A549 (cell line): Measurements from ENCODE around the gene CACNA1H. TPM values are rescaled to one million over a fixed set of nuclear protein-coding genes. Genes with fewer than 3 reads are reported as not detected.

ENCODE experiments used
- ATAC-seq, 2 experiments: fragments of 200-7000 bp in 1 of 2; fragments of >200 bp in 1 of 2; cut with Nextera tagmentation in 1 of 2; cut with Tn5 transposase in 1 of 2; 3 replicates each; pipeline versions ENCODE4 v1.8.0 to v1.9.1; 2018 to 2020; ENCODE audit warnings: mild to moderate bottlenecking in 1 of 2, moderate library complexity in 1 of 2
- CTCF ChIA-PET: fragments of 300-600 bp; sonication (Branson Sonifier 250); formaldehyde crosslinking; extraction: SDS; loops from one replicate; lab custom pipeline; 2021; ENCODE audit warnings: antibody characterized with exemption, inconsistent platforms; lab: Yijun Ruan, JAX
- POLR2A ChIA-PET: fragments of 350-600 bp; formaldehyde crosslinking; extraction: SDS; loops from one replicate; lab custom pipeline; 2021; ENCODE audit warnings: antibody characterized with exemption, inconsistent platforms; lab: Yijun Ruan, JAX
- DNase-seq, 2 experiments: peaks; one replicate each; pipeline versions ENCODE4 v3.0.0 to v3.0.0-alpha.2; 2011 to 2016; ENCODE audit warnings: low read depth in 1 of 2, low spot score in 1 of 2
- FAIRE-seq: peaks from 2 replicates; lab custom pipeline; 2011; peaks lifted over from hg19 to GRCh38; lab: Jason Lieb, UNC
- H3K27ac ChIP-seq, 2 experiments: fragments of >200 bp; sonication (Bioruptor Twin); formaldehyde crosslinking; 3 replicates each; pipeline ENCODE4 v1.5.1; 2016 to 2017
- H3K4me1 ChIP-seq: fragments of >200 bp; sonication (Bioruptor Twin); formaldehyde crosslinking; 3 replicates; pipeline ENCODE4 v1.6.1; 2016
- H3K4me2 ChIP-seq: fragments of >200 bp; sonication (Bioruptor Twin); formaldehyde crosslinking; 3 replicates; pipeline ENCODE4 v1.6.1; 2016
- H3K4me3 ChIP-seq: fragments of >200 bp; sonication (Bioruptor Twin); formaldehyde crosslinking; 3 replicates; pipeline ENCODE4 v1.5.1; 2016
- H3K9me3 ChIP-seq: fragments of >200 bp; sonication (Bioruptor Twin); formaldehyde crosslinking; 3 replicates; pipeline ENCODE4 v1.6.1; 2016
- CBX2 ChIP-seq: fragments of 200-600 bp; sonication (generic); IDR thresholded peaks from 2 replicates; pipeline ENCODE4 v1.6.1; 2016; ENCODE audit warnings: low read depth, mild to moderate bottlenecking, borderline replicate concordance
- CBX8 ChIP-seq: fragments of 200-600 bp; sonication (generic); IDR thresholded peaks from 2 replicates; pipeline ENCODE4 v1.6.1; 2016
- CHD2 ChIP-seq: fragments of 150-350 bp; IDR thresholded peaks from 2 replicates; pipeline ENCODE4 v1.6.1; 2014; ENCODE audit warnings: low read length; ENCODE audit not compliant: partially characterized antibody
- CHD4 ChIP-seq: fragments of 200-600 bp; sonication (generic); IDR thresholded peaks from 2 replicates; pipeline ENCODE4 v1.6.1; 2016; ENCODE audit warnings: antibody characterized with exemption, mild to moderate bottlenecking, borderline replicate concordance
- E2F6 ChIP-seq: IDR thresholded peaks from 2 replicates; pipeline ENCODE4 v1.6.1; 2012; ENCODE audit warnings: low read depth, borderline replicate concordance
- EHF ChIP-seq: fragments of 250-450 bp; sonication (Bioruptor Pico); IDR thresholded peaks from 2 replicates; pipeline ENCODE4 v1.5.0; 2020; ENCODE audit warnings: mild to moderate bottlenecking
- EHMT2 ChIP-seq: fragments of 200-600 bp; sonication (generic); IDR thresholded peaks from 2 replicates; pipeline ENCODE4 v1.6.1; 2016; ENCODE audit warnings: antibody characterized with exemption, low read depth, mild to moderate bottlenecking, moderate library complexity
- FOSB ChIP-seq: fragments of 250-450 bp; sonication (Bioruptor Pico); IDR thresholded peaks from 2 replicates; pipeline ENCODE4 v1.5.0; 2020; ENCODE audit warnings: mild to moderate bottlenecking, moderate library complexity
- FOSL2 ChIP-seq, 2 experiments: fragments of 450-650 bp in 1 of 2; fragments of >200 bp in 1 of 2; sonication (Bioruptor Twin) in 1 of 2; formaldehyde crosslinking; IDR thresholded peaks; 2 replicates each; pipeline versions ENCODE4 v1.5.0 to v1.6.1; 2016 to 2020; ENCODE audit warnings: mild to moderate bottlenecking in 1 of 2, moderate library complexity in 1 of 2
- HEYL ChIP-seq: fragments of 250-450 bp; sonication (Bioruptor Pico); IDR thresholded peaks from 2 replicates; pipeline ENCODE4 v1.8.0; 2021; ENCODE audit warnings: mild to moderate bottlenecking, moderate library complexity
- JUN ChIP-seq, 2 experiments: fragments of >200 bp; sonication (Bioruptor Twin); formaldehyde crosslinking; IDR thresholded peaks; 2 replicates in 1 of 2; 3 replicates in 1 of 2; pipeline ENCODE4 v1.6.1; 2016 to 2017
- KDM5A ChIP-seq: fragments of 200-600 bp; sonication (generic); IDR thresholded peaks from 2 replicates; pipeline ENCODE4 v1.6.1; 2016; ENCODE audit warnings: antibody characterized with exemption, mild to moderate bottlenecking
- MAFK ChIP-seq: fragments of 450-650 bp; IDR thresholded peaks from 2 replicates; pipeline ENCODE4 v1.6.1; 2014; ENCODE audit not compliant: partially characterized antibody
- MAZ ChIP-seq: fragments of 150-350 bp; IDR thresholded peaks from 2 replicates; pipeline ENCODE4 v1.6.1; 2014; ENCODE audit warnings: antibody characterized with exemption, low read depth, low read length, borderline replicate concordance
- NFE2L2 ChIP-seq: fragments of 150-350 bp; conservative IDR thresholded peaks from 2 replicates; pipeline ENCODE4 v1.6.1; 2014; ENCODE audit warnings: low read length
- POLR2A ChIP-seq: IDR thresholded peaks from 2 replicates; pipeline ENCODE4 v1.6.1; 2012; ENCODE audit warnings: mild to moderate bottlenecking, low read length
- POLR2AphosphoS2 ChIP-seq: conservative IDR thresholded peaks from 2 replicates; pipeline ENCODE4 v1.6.1; 2012; ENCODE audit warnings: low read length, improper control_type of control experiment, inconsistent platforms
- RAD21 ChIP-seq, 2 experiments: fragments of >200 bp in 1 of 2; sonication (Bioruptor Twin) in 1 of 2; formaldehyde crosslinking in 1 of 2; IDR thresholded peaks in 1 of 2; conservative IDR thresholded peaks in 1 of 2; 2 replicates in 1 of 2; 3 replicates in 1 of 2; pipeline ENCODE4 v1.6.1; 2012 to 2018; ENCODE audit warnings: inconsistent platforms in 1 of 2
- RARB ChIP-seq: fragments of 250-450 bp; sonication (Bioruptor Pico); IDR thresholded peaks from 2 replicates; pipeline ENCODE4 v1.8.0; 2021; ENCODE audit warnings: mild to moderate bottlenecking, moderate library complexity
- RCOR1 ChIP-seq: fragments of 150-350 bp; IDR thresholded peaks from 2 replicates; pipeline ENCODE4 v1.6.1; 2014; ENCODE audit warnings: antibody characterized with exemption, low read length, low read depth
- REST ChIP-seq: fragments of 200-600 bp; sonication (generic); IDR thresholded peaks from 2 replicates; pipeline ENCODE4 v1.6.1; 2016; ENCODE audit warnings: antibody characterized with exemption, mild to moderate bottlenecking, moderate library complexity
- TFCP2L1 ChIP-seq: fragments of 250-450 bp; sonication (Bioruptor Pico); IDR thresholded peaks from 2 replicates; pipeline ENCODE4 v1.5.0; 2021; ENCODE audit warnings: mild to moderate bottlenecking
- USF2 ChIP-seq: fragments of 450-650 bp; IDR thresholded peaks from 2 replicates; pipeline ENCODE4 v1.6.1; 2014; ENCODE audit warnings: antibody characterized with exemption
- ZC3H11A ChIP-seq: fragments of 450-650 bp; IDR thresholded peaks from 2 replicates; pipeline ENCODE4 v1.6.1; 2014; ENCODE audit warnings: antibody characterized with exemption, mild to moderate bottlenecking
- ZNF302 ChIP-seq: fragments of 250-450 bp; sonication (Bioruptor Pico); IDR thresholded peaks from 2 replicates; pipeline ENCODE4 v1.9.0; 2021; ENCODE audit warnings: inconsistent platforms, mild to moderate bottlenecking, moderate library complexity
- ZSCAN20 ChIP-seq: fragments of 250-450 bp; sonication (Bioruptor Pico); IDR thresholded peaks from 2 replicates; pipeline ENCODE4 v1.8.0; 2022; ENCODE audit warnings: mild to moderate bottlenecking, moderate library complexity
- WGBS: methylation state at CpG from one replicate; pipeline ENCODE4 v1.1.6; 2017; ENCODE audit errors: missing lambda C conversion rate; 5-methylcytosine and 5-hydroxymethylcytosine counted together
- polyA plus RNA-seq, 4 experiments: library from polyadenylated mRNA; depleted of rRNA in 3 of 4; stranded (reverse); fragments of >200 nt; fragmentation: RNase III in 1 of 4; extraction: RNeasy Plus Mini Kit Qiagen cat#74134 plus additional on column Dnase treatment in 1 of 4; gene quantifications; 2 replicates in 3 of 4; 3 replicates in 1 of 4; pipeline ENCODE4 v1.2.3, GENCODE V29; 2011 to 2017
- TF ChIP-seq, protein P1 (sequence below): IDR thresholded peaks from 2 replicates; pipeline ENCODE4 v1.6.1; 2012

The CACNA1H gene
- polyA plus RNA-seq, 2 of the 4 experiments (the other 2 are of a cell fraction): 7.2 to 15.8 TPM

- ChIA-PET POLR2A (no interaction called here), CTCF (interaction anchor here (1.4 to 5.3 kb wide), 4 partner anchors 32 to 434 kb away, joined by 3 to 33 read pairs (median 4); partner anchors contain the start of gene METRN)
- DNase-seq (no peak), ATAC-seq (no peak), FAIRE-seq (no peak)
- Histone ChIP-seq H3K4me3 (no peak overlapping the region), H3K27ac (no peak overlapping the region), H3K4me2 (no peak overlapping the region), H3K9me3 (peaks cover 9% of the 10 kb centered on the region; the same call in 1 of the 3 replicates), H3K4me1 (peaks cover 13% of the 10 kb centered on the region)
- 81% methylated on average over 6 of the region's 22 CpGs for WGBS
- TF ChIP-seq MAZ: no peak
- no peak for TF ChIP-seq EHMT2
- TF ChIP-seq E2F6: no peak
- TF ChIP-seq MAFK: no peak
- TF ChIP-seq EHF: no peak
- no peak for TF ChIP-seq HEYL (CRISPR knock-in tag)
- no peak for TF ChIP-seq RARB (CRISPR knock-in tag)
- no peak for TF ChIP-seq CBX2
- TF ChIP-seq FOSB: no peak
- no peak for TF ChIP-seq ZC3H11A
- TF ChIP-seq POLR2AphosphoS2: no peak
- no peak for TF ChIP-seq REST
Measured at GRCh38 chr16:1149101-1149636, 3.7 kb upstream of the CACNA1H start.

DNA sequence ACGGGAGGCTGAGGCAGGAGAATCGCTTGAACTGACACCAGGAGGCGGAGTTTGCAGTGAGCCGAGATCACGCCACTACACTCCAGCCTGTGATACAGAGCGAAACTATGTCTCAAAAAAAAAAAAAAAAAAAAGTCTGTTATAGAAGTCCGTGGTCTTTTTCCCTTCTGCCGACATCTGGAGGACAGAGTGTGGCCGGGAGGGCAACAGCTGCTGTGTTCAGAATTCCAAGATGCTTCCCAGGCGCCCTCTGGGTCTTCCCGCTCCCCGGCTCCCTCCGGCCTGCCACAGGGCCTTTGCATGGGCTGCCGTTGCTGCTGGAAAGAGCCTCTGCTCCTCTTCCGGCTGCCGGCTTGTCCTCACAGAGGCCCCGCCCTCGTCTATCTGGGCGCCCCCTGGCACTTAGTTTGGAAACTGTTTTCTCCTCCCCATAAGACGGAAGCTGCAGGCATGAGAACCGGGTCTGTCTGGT, 2.4 kb upstream of the CACNA1H start:
- no peak for FAIRE-seq
- ChIA-PET POLR2A (no interaction called here), CTCF (interaction anchor here (0.7 to 5.3 kb wide), 14 partner anchors 9 to 435 kb away, joined by 3 to 33 read pairs (median 4); partner anchors contain the start of genes METRN and SOX8)
- Histone ChIP-seq H3K9me3 (peaks cover 9% of the 10 kb centered on the region; the same call in 1 of the 3 replicates), H3K4me1 (peaks cover 27% of the 10 kb centered on the region), H3K4me3 (no peak overlapping the region), H3K4me2 (no peak overlapping the region), H3K27ac (peak overlapping the region in 1 of 2 experiments; percentile 33; a peak in 2 of 6 replicates)
- peak; percentile 81 to 84 for DNase-seq
- WGBS: 42% methylated on average over 21 of the region's 21 CpGs
- peak; percentile 20 to 64; a peak in 4 of 6 replicates for ATAC-seq
- TF ChIP-seq, protein P1, sequence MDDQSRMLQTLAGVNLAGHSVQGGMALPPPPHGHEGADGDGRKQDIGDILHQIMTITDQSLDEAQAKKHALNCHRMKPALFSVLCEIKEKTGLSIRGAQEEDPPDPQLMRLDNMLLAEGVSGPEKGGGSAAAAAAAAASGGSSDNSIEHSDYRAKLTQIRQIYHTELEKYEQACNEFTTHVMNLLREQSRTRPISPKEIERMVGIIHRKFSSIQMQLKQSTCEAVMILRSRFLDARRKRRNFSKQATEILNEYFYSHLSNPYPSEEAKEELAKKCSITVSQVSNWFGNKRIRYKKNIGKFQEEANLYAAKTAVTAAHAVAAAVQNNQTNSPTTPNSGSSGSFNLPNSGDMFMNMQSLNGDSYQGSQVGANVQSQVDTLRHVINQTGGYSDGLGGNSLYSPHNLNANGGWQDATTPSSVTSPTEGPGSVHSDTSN: no peak
- TF ChIP-seq FOSB (no peak), RAD21 (conservative IDR thresholded peaks at IDR 0.05 in 1 of 2, IDR thresholded peaks at IDR 0.05 in 1 of 2) (no peak; a peak in 1 of 5 replicates), NFE2L2 (no peak), FOSL2 (IDR thresholded peaks at IDR 0.05) (no peak), FOSL2 (CRISPR knock-in tag; IDR thresholded peaks at IDR 0.05) (no peak), REST (no peak), ZSCAN20 (CRISPR knock-in tag) (no peak), CHD2 (no peak), RCOR1 (peak; percentile 64; the same call in 1 of the 2 replicates), JUN (IDR thresholded peaks at IDR 0.05) (no peak), KDM5A (no peak), TFCP2L1 (CRISPR knock-in tag) (no peak), USF2 (no peak), ZNF302 (no peak), RARB (CRISPR knock-in tag) (no peak), EHF (no peak), POLR2A (no peak), EHMT2 (no peak), HEYL (CRISPR knock-in tag) (no peak), CBX8 (no peak), CHD4 (0 out of 2 replicates have a peak, but pooled peaks have one; percentile 22)
